ENCODE data around the gene CFH.
"Not testable (repeated sequence)": the region's sequence is repeated elsewhere in the genome, so short reads cannot be mapped to it uniquely, and the experiment has no call there.

Gene CFH

GRCh38 chr1:196698993-196699392 is 47.1 kb downstream of the CFH start:
- H3K27me3 ChIP-seq (ENCODE audit: insufficient read depth, low read depth), result no peaks in the 10 kb centered on the region
- no peaks in the 10 kb centered on the region for H3K79me2 ChIP-seq (ENCODE audit: insufficient read depth, low read depth)
- H2AFZ ChIP-seq (ENCODE audit: low read depth), result no peak overlapping the region
- H3K4me3 ChIP-seq (IDR thresholded peaks at IDR 0.05; ENCODE audit: insufficient read depth, low read depth, low read length), result no peak overlapping the region
- H3K36me3 ChIP-seq (ENCODE audit: insufficient read depth), result no peaks in the 10 kb centered on the region
- no peaks in the 10 kb centered on the region for H3K4me1 ChIP-seq (ENCODE audit: low read depth, poor library complexity, severe bottlenecking)
- no peak overlapping the region for H3K27ac ChIP-seq
- H3K9ac ChIP-seq, result no peak overlapping the region
- no peak for TF ChIP-seq CTCF (conservative IDR thresholded peaks at IDR 0.05; ENCODE audit: low read depth, low read length)
- H4K20me1 ChIP-seq (ENCODE audit: insufficient read depth), result no peaks in the 10 kb centered on the region
- no peak overlapping the region for H3K4me2 ChIP-seq

DNA sequence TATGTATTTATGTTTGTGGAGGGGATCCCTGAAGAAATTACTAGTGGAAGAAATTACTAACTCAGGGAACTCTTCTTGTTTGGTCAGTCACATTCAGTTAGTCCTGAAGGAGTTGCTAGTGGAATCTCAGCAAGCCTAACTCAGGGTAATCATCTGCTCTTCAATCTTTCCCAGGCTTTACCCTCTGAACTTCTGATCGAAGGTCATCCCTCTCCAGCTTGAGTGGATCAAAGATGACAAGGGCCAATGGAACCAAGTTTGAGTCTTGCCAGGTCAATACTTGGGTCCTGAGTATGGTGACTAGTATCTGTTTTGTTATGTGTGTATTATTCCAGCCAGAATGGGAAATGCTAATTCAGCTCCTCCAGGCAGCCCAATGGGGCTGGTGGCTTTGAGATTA is 49.3 kb downstream of the CFH start:
- Histone ChIP-seq H3K36me3 (ENCODE audit: insufficient read depth) (no peaks in the 10 kb centered on the region), H3K4me1 (ENCODE audit: low read depth, poor library complexity, severe bottlenecking) (no peaks in the 10 kb centered on the region), H3K27me3 (ENCODE audit: insufficient read depth, low read depth) (no peaks in the 10 kb centered on the region), H4K20me1 (ENCODE audit: insufficient read depth) (no peaks in the 10 kb centered on the region), H3K27ac (no peak overlapping the region), H3K79me2 (ENCODE audit: insufficient read depth, low read depth) (no peaks in the 10 kb centered on the region), H2AFZ (ENCODE audit: low read depth) (no peak overlapping the region), H3K4me2 (no peak overlapping the region), H3K9ac (no peak overlapping the region), H3K4me3 (IDR thresholded peaks at IDR 0.05; ENCODE audit: insufficient read depth, low read depth, low read length) (no peak overlapping the region)
- TF ChIP-seq CTCF (conservative IDR thresholded peaks at IDR 0.05; ENCODE audit: low read depth, low read length), result no peak

DNA sequence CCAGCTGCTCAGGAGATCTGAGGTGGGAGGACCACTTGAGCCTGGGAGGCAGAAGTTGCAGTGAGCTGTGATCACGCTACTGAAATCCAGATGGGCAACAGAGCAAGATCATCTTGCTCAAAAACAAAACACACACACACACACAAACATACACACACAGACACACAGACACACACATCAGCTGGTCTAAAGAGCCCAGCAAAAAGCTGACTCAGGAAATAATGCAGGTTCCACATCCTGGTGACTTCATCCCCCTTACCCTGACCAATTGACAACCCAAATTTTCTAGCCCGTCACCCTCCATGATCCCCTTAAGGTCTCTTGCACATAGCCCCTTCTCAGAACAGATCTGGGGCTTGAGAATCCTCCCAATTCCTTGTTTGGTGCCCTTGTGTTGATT is 58.0 kb downstream of the CFH start:
- not testable (repeated sequence) for H3K36me3 ChIP-seq (ENCODE audit: insufficient read depth); H3K4me2 ChIP-seq; H3K4me1 ChIP-seq (ENCODE audit: low read depth, poor library complexity, severe bottlenecking); H3K79me2 ChIP-seq (ENCODE audit: insufficient read depth, low read depth); H3K4me3 ChIP-seq (IDR thresholded peaks at IDR 0.05; ENCODE audit: insufficient read depth, low read depth, low read length); H3K27me3 ChIP-seq (ENCODE audit: insufficient read depth, low read depth); H3K9ac ChIP-seq; H3K27ac ChIP-seq; H2AFZ ChIP-seq (ENCODE audit: low read depth); H4K20me1 ChIP-seq (ENCODE audit: insufficient read depth)

GRCh38 chr1:196717868-196718267 is 66.0 kb downstream of the CFH start:
- Histone ChIP-seq H2AFZ (ENCODE audit: low read depth) (no peak overlapping the region), H4K20me1 (ENCODE audit: insufficient read depth) (no peaks in the 10 kb centered on the region), H3K36me3 (ENCODE audit: insufficient read depth) (no peaks in the 10 kb centered on the region), H3K79me2 (ENCODE audit: insufficient read depth, low read depth) (no peaks in the 10 kb centered on the region), H3K4me3 (IDR thresholded peaks at IDR 0.05; ENCODE audit: insufficient read depth, low read depth, low read length) (no peak overlapping the region), H3K4me1 (ENCODE audit: low read depth, poor library complexity, severe bottlenecking) (no peaks in the 10 kb centered on the region), H3K27me3 (ENCODE audit: insufficient read depth, low read depth) (no peaks in the 10 kb centered on the region), H3K27ac (no peak overlapping the region), H3K4me2 (no peak overlapping the region), H3K9ac (no peak overlapping the region)
- no peak for TF ChIP-seq CTCF (conservative IDR thresholded peaks at IDR 0.05; ENCODE audit: low read depth, low read length)

DNA sequence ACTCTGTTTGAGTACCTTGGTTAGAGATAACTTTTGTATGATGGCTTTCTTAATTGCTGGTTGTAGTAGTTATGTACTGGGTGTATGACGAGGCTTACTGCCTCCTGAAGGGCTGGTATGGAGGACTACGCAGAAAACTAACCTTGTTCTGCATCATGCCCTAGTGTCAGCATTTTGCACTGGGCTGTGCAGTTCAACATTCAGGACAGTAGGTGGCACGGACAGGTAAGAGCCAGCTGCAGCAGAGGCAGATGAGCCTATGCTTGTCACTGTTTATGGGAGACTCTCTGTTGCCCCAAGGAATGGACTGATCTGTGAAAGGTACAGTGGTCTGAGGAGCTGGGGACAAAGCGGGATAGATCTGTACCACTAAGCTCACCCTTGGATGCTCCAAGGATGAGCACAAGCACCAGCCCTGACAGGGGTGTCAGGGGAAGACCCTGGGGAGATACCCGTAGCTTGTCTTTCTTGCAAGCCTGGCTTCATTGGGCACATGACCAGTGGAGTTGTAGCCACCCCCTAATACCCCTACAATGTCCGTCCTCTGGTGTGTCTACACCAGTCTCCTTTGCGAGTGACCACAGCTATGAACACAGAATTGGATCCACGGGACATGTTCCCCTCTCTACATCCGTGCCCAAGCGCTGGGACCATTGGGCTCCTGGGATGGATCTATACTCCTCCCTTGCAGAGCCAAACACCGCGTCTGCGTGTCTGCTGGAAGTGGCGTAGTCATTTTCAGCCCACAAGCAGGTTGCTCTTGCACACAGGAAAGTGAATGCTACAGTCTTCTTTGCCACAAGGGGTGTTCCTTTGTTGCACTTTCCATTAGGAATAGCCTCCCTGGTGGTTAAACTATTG is 71.7 kb downstream of the CFH start:
- H3K4me3 ChIP-seq (IDR thresholded peaks at IDR 0.05; ENCODE audit: insufficient read depth, low read depth, low read length), result no peak overlapping the region
- no peak overlapping the region for H3K27ac ChIP-seq
- H3K4me1 ChIP-seq (ENCODE audit: low read depth, poor library complexity, severe bottlenecking), result no peaks in the 10 kb centered on the region
- no peaks in the 10 kb centered on the region for H3K27me3 ChIP-seq (ENCODE audit: insufficient read depth, low read depth)
- no peaks in the 10 kb centered on the region for H3K79me2 ChIP-seq (ENCODE audit: insufficient read depth, low read depth)
- H3K36me3 ChIP-seq (ENCODE audit: insufficient read depth), result no peaks in the 10 kb centered on the region
- H3K4me2 ChIP-seq, result no peak overlapping the region
- no peak overlapping the region for H2AFZ ChIP-seq (ENCODE audit: low read depth)
- H3K9ac ChIP-seq, result no peak overlapping the region
- H4K20me1 ChIP-seq (ENCODE audit: insufficient read depth), result no peaks in the 10 kb centered on the region
- TF ChIP-seq CTCF (conservative IDR thresholded peaks at IDR 0.05; ENCODE audit: low read depth, low read length), result peak; percentile 97
